ENCODE data around the gene MACF1.

GRCh38 chr1:39282537-39283216, 78.2 kb downstream of the MACF1 start:
- no peak for TF ChIP-seq CTCF (IDR thresholded peaks at IDR 0.05)
- TF ChIP-seq POLR2A (IDR thresholded peaks at IDR 0.05): no peak

Data from uterus (tissue), 2 donors.